IMR-90 (cell line): ENCODE data around the gene NCDN. TPM values are rescaled to one million over a fixed set of nuclear protein-coding genes. Genes with fewer than 3 reads are reported as not detected.

Source experiments
- ATAC-seq: fragments of 200-7000 bp; cut with Tn5 transposase; 2 replicates; pipeline ENCODE4 v1.9.1; 2020; ENCODE audit warnings: low read depth, mild to moderate bottlenecking, moderate library complexity
- BruUV-seq: library from RNA; stranded (reverse); fragments of 400-500 nt; replicated peaks from 2 replicates; lab custom pipeline; 2021; lab: Mats Ljungman, UMichigan
- CTCF ChIA-PET: fragments of 300-600 bp; formaldehyde crosslinking; extraction: SDS; loops from one replicate; lab custom pipeline; 2021; ENCODE audit warnings: antibody characterized with exemption; lab: Yijun Ruan, JAX
- POLR2A ChIA-PET: fragments of 300-600 bp; sonication (Branson Sonifier 250); formaldehyde crosslinking; loops from one replicate; lab custom pipeline; 2022; ENCODE audit warnings: antibody characterized with exemption; ENCODE audit not compliant: unreplicated experiment; lab: Charles Lee
- DNase-seq: peaks from one replicate; pipeline ENCODE4 v3.0.0; 2013
- H2AFZ ChIP-seq: replicated peaks from 2 replicates; pipeline ENCODE3; 2013; ENCODE audit warnings: low read length, mild to moderate bottlenecking; ENCODE audit not compliant: poor library complexity
- H2AK5ac ChIP-seq: 2 replicates; pipeline ENCODE4 v1.6.1; 2013; ENCODE audit warnings: low read depth, low read length, inconsistent platforms
- H2AK9ac ChIP-seq: replicated peaks from 2 replicates; pipeline ENCODE3; 2013; ENCODE audit warnings: mild to moderate bottlenecking, low read depth, low read length, moderate library complexity; ENCODE audit not compliant: poor library complexity
- H2BK120ac ChIP-seq: 2 replicates; pipeline ENCODE4 v1.6.1; 2013; ENCODE audit warnings: low read depth, low read length, inconsistent platforms
- H2BK15ac ChIP-seq: 3 replicates; pipeline ENCODE4 v1.6.1; 2013; ENCODE audit warnings: low read depth, low read length, inconsistent platforms
- H2BK20ac ChIP-seq: 2 replicates; pipeline ENCODE4 v1.6.1; 2013; ENCODE audit warnings: low read depth, mild to moderate bottlenecking, inconsistent platforms, low read length, moderate library complexity
- H2BK5ac ChIP-seq: 2 replicates; pipeline ENCODE4 v1.6.1; 2013; ENCODE audit warnings: mild to moderate bottlenecking, low read depth, low read length, inconsistent platforms; ENCODE audit not compliant: poor library complexity, severe bottlenecking
- H3K14ac ChIP-seq: replicated peaks from 2 replicates; pipeline ENCODE4 v1.6.1; 2013; ENCODE audit warnings: low read depth, low read length, inconsistent platforms
- H3K18ac ChIP-seq: 2 replicates; pipeline ENCODE4 v1.6.1; 2013; ENCODE audit warnings: low read depth, low read length, control low read depth
- H3K23ac ChIP-seq: 2 replicates; pipeline ENCODE4 v1.6.1; 2013; ENCODE audit warnings: low read depth, low read length, inconsistent platforms
- H3K27ac ChIP-seq: 2 replicates; pipeline ENCODE4 v1.5.1; 2013; ENCODE audit warnings: mild to moderate bottlenecking, control low read depth, low read length; ENCODE audit not compliant: insufficient read depth
- H3K27me3 ChIP-seq: 2 replicates; pipeline ENCODE4 v1.6.1; 2013; ENCODE audit warnings: low read length; ENCODE audit not compliant: control insufficient read depth, insufficient read depth
- H3K36me3 ChIP-seq: 2 replicates; pipeline ENCODE4 v1.6.1; 2013; ENCODE audit warnings: low read length, mixed read lengths; ENCODE audit not compliant: control insufficient read depth, insufficient read depth
- H3K4ac ChIP-seq: 2 replicates; pipeline ENCODE4 v1.6.1; 2013; ENCODE audit warnings: low read depth, low read length, inconsistent platforms
- H3K4me1 ChIP-seq: 2 replicates; pipeline ENCODE4 v1.6.1; 2013; ENCODE audit warnings: low read length, mixed read lengths; ENCODE audit not compliant: control insufficient read depth, insufficient read depth
- H3K4me2 ChIP-seq: 2 replicates; pipeline ENCODE4 v1.6.1; 2013; ENCODE audit warnings: low read depth, mild to moderate bottlenecking, control low read depth, low read length, moderate library complexity
- H3K4me3 ChIP-seq: 2 replicates; pipeline ENCODE4 v1.5.1; 2013; ENCODE audit warnings: low read depth, mild to moderate bottlenecking, control low read depth, low read length, moderate library complexity; ENCODE audit not compliant: insufficient read depth
- H3K56ac ChIP-seq: 2 replicates; pipeline ENCODE4 v1.6.1; 2013; ENCODE audit warnings: low read length, inconsistent platforms; ENCODE audit not compliant: insufficient read depth; ENCODE audit errors: extremely low read depth
- H3K79me1 ChIP-seq, 2 experiments: 2 replicates each; pipeline ENCODE4 v1.6.1; 2013; ENCODE audit warnings: low read length in 2 of 2, inconsistent platforms in 1 of 2, low read depth in 1 of 2
- H3K9ac ChIP-seq: 2 replicates; pipeline ENCODE4 v1.6.1; 2013; ENCODE audit warnings: low read depth, low read length, control low read depth
- H3K9me1 ChIP-seq: 2 replicates; pipeline ENCODE4 v1.6.1; 2013; ENCODE audit warnings: low read length, inconsistent platforms; ENCODE audit not compliant: insufficient read depth
- H3K9me3 ChIP-seq: 2 replicates; pipeline ENCODE4 v1.6.1; 2013; ENCODE audit warnings: low read length; ENCODE audit not compliant: control insufficient read depth, insufficient read depth
- H4K20me1 ChIP-seq: 2 replicates; pipeline ENCODE4 v1.6.1; 2013; ENCODE audit warnings: low read length, inconsistent platforms; ENCODE audit not compliant: insufficient read depth
- H4K5ac ChIP-seq: 2 replicates; pipeline ENCODE4 v1.6.1; 2013; ENCODE audit warnings: mild to moderate bottlenecking, low read depth, low read length, control low read depth
- H4K8ac ChIP-seq, 2 experiments: 2 replicates each; pipeline ENCODE4 v1.6.1; 2013; ENCODE audit warnings: low read depth in 2 of 2, low read length in 2 of 2, control low read depth in 1 of 2, inconsistent platforms in 1 of 2
- H4K91ac ChIP-seq: 2 replicates; pipeline ENCODE4 v1.6.1; 2013; ENCODE audit warnings: low read depth, low read length, inconsistent platforms; ENCODE audit not compliant: insufficient read depth
- CEBPB ChIP-seq: IDR thresholded peaks from 2 replicates; pipeline ENCODE4 v1.6.1; 2012; ENCODE audit warnings: low read depth, low read length, improper control_type of control experiment
- NFE2L2 ChIP-seq: fragments of 150-350 bp; IDR thresholded peaks from 2 replicates; pipeline ENCODE4 v1.6.1; 2016; ENCODE audit warnings: low read depth, mild to moderate bottlenecking, low read length
- POLR2A ChIP-seq: IDR thresholded peaks from 2 replicates; pipeline ENCODE4 v1.6.1; 2012; ENCODE audit warnings: mild to moderate bottlenecking, low read depth, low read length
- WGBS, 2 experiments: methylation state at CpG; one replicate each; pipeline versions ENCODE4 v1.1.5 to v1.1.7; 2013; ENCODE audit warnings: missing lambda C conversion rate in 2 of 2; ENCODE audit not compliant: insufficient read length in 1 of 2; ENCODE audit errors: extremely low coverage in 2 of 2; 5-methylcytosine and 5-hydroxymethylcytosine counted together
- dilution Hi-C: fragments of 300-500 bp; cut with HindIII; formaldehyde crosslinking; loops from one replicate; pipeline ENCODE4 v1.14.3; 2018; ENCODE audit warnings: low sequenced_read_pairs; ENCODE audit not compliant: unreplicated experiment
- in situ Hi-C: fragments of 300-500 bp; cut with MboI; formaldehyde crosslinking; loops from 3 replicates; pipeline ENCODE4 v1.14.3; 2019; ENCODE audit warnings: low sequenced_read_pairs, inconsistent platforms, mixed read lengths
- intact Hi-C: fragments of 100-400 bp; cut with micrococcal nuclease; formaldehyde crosslinking; loops from 2 replicates; pipeline ENCODE4 v1.10.0; 2022
- polyA plus RNA-seq, 3 experiments: library from polyadenylated mRNA; depleted of rRNA; stranded (reverse); fragments of >200 nt; gene quantifications; 2 replicates each; pipeline ENCODE4 v1.2.3, GENCODE V29; 2012; ENCODE audit warnings: low replicate concordance in 1 of 3
- total RNA-seq: library from RNA; depleted of rRNA; stranded (reverse); fragments of >200 nt; gene quantifications from 2 replicates; pipeline ENCODE4 v1.2.3, GENCODE V29; 2012

NCDN gene
- total and polyA plus RNA-seq, 2 of the 4 experiments (the other 2 are of a cell fraction), result 10.0 to 38.8 TPM

DNA sequence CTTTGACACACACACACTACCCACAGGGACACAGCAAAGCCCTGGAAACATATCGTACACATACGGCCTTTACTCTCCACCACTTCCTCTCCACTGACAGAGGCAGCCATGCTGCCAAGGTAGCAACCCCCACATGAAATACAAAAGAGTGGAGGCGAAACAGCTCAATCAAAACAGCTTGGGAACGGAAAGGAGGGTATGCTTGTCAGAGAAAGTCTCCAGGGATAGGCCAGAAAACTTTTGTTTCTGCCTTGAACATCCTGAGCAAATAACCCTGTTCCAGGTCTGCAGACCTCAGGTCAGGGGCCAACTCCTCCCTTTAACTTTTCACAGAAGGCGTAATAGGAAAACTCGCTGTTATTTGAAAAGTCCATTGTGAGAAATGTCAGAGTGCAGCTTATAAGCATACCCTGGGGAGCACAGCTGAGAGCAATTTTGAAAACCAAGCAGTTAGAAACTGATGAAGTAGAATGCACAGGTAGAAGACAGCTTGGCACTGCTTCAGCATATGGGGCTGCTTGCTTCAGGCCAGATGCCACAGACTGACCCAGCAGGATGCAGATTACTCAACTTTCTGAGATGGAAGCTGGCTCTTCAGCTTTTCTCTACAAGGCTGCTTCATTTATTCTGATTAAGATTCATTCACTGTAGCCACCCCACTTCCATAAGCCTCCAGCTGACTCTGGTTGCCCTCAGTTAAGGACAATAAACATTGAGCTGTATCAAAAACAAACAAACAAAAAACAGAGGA, 18.4 kb upstream of the NCDN start:
- H3K23ac ChIP-seq, result peak overlapping the region; percentile 79
- TF ChIP-seq POLR2A, result no peak
- peak; percentile 42; the same call in 1 of the 2 replicates for TF ChIP-seq CEBPB
- no peak for TF ChIP-seq NFE2L2
- peak overlapping the region; percentile 84 for H3K4ac ChIP-seq
- H4K20me1 ChIP-seq, result peaks cover 21% of the 10 kb centered on the region; the same call in 1 of the 2 replicates
- H3K4me2 ChIP-seq, result peak overlapping the region; percentile 70
- peak overlapping the region; percentile 57 for H4K91ac ChIP-seq
- H3K9me3 ChIP-seq, result no peaks in the 10 kb centered on the region
- H3K18ac ChIP-seq, result peak overlapping the region; percentile 86
- in situ Hi-C loops (no loop called here), intact Hi-C loops (loop anchor here (2.0 kb wide), 1 partner anchor 84 kb away; no protein-coding TSS in a partner anchor), dilution Hi-C loops (no loop called here)
- H2BK5ac ChIP-seq, result peak overlapping the region; percentile 69
- H2BK20ac ChIP-seq, result peak overlapping the region; percentile 62
- ChIA-PET POLR2A (no interaction called here), CTCF (interaction anchor here (0.6 to 3.7 kb wide), 2 partner anchors 30 to 88 kb away, joined by 5 to 12 read pairs; no protein-coding TSS in a partner anchor)
- peak overlapping the region; percentile 20 for H2AK9ac ChIP-seq
- peaks cover 23% of the 10 kb centered on the region for H3K4me1 ChIP-seq
- H2BK120ac ChIP-seq, result peak overlapping the region; percentile 39
- H3K9me1 ChIP-seq, result peaks cover 24% of the 10 kb centered on the region
- ATAC-seq (peak; percentile 33), DNase-seq (no peak)
- H4K5ac ChIP-seq, result no peak overlapping the region; the same call in none of the 2 replicates
- peaks cover 39 to 64% of the 10 kb centered on the region in 2 experiments for H3K79me1 ChIP-seq
- no peak overlapping the region for H2AFZ ChIP-seq
- peak overlapping the region; percentile 79; the same call in 1 of the 2 replicates for H2AK5ac ChIP-seq
- BruUV-seq, result no TSS peak
- peak overlapping the region in 1 of 2 experiments; percentile 11; a peak in 3 of 4 replicates for H4K8ac ChIP-seq
- H3K4me3 ChIP-seq, result no peak overlapping the region
- H3K27ac ChIP-seq, result peak overlapping the region; percentile 81; the same call in 1 of the 2 replicates
- H3K9ac ChIP-seq, result peak overlapping the region; percentile 2; the same call in 1 of the 2 replicates
- WGBS, 2 experiments, result no CpG with 5 or more reads among the region's 6 CpGs
- H3K36me3 ChIP-seq, result peaks cover 1% of the 10 kb centered on the region; the same call in 1 of the 2 replicates
- H2BK15ac ChIP-seq, result peak overlapping the region; percentile 66; the same call in 2 of the 3 replicates
- H3K27me3 ChIP-seq, result no peaks in the 10 kb centered on the region
- no peak overlapping the region; the same call in 1 of the 2 replicates for H3K56ac ChIP-seq
- peak overlapping the region; percentile 72 for H3K14ac ChIP-seq
